CD4-positive, alpha-beta T cell (primary cell): ENCODE data around the gene RALGPS1. TPM values are rescaled to one million over a fixed set of nuclear protein-coding genes. Genes with fewer than 3 reads are reported as not detected.

Experiments used
- ATAC-seq: fragments of 200-7000 bp; cut with Tn5 transposase; one replicate; pipeline ENCODE4 v1.10.0; 2022; ENCODE audit warnings: mild to moderate bottlenecking; ENCODE audit not compliant: poor library complexity
- CTCF ChIA-PET: fragments of 350-600 bp; sonication (Branson Sonifier 250); formaldehyde crosslinking; loops from one replicate; lab custom pipeline; 2021; ENCODE audit warnings: antibody characterized with exemption, inconsistent platforms; lab: Charles Lee
- POLR2A ChIA-PET: fragments of 350-600 bp; sonication (Branson Sonifier 250); formaldehyde crosslinking; loops from one replicate; lab custom pipeline; 2021; ENCODE audit warnings: antibody characterized with exemption, inconsistent platforms; lab: Charles Lee
- DNase-seq, 14 experiments: peaks; one replicate each; pipeline ENCODE4 v3.0.0-alpha.2; 2013 to 2020; ENCODE audit warnings: mixed read lengths in 2 of 14
- H3K27ac ChIP-seq, 2 donors: one replicate each; pipeline versions ENCODE4 v1.5.1 to v1.7.0; 2013; ENCODE audit warnings: low read length in 2 of 2, low read depth in 1 of 2, mild to moderate bottlenecking in 1 of 2
- H3K27me3 ChIP-seq, 2 experiments: 1 replicate in 1 of 2; 2 replicates in 1 of 2; pipeline versions ENCODE4 v1.6.1 to v1.7.0; 2013; ENCODE audit warnings: low read length in 2 of 2, control low read depth in 1 of 2, mild to moderate bottlenecking in 1 of 2, moderate library complexity in 1 of 2; ENCODE audit not compliant: insufficient read depth in 2 of 2, control insufficient read depth in 1 of 2
- H3K36me3 ChIP-seq: one replicate; pipeline ENCODE4 v1.6.1; 2013; ENCODE audit warnings: low read length, control low read depth; ENCODE audit not compliant: insufficient read depth
- H3K4me1 ChIP-seq: one replicate; pipeline ENCODE4 v1.6.1; 2013; ENCODE audit warnings: low read length, control low read depth; ENCODE audit not compliant: insufficient read depth
- H3K4me3 ChIP-seq: one replicate; pipeline ENCODE4 v1.5.1; 2013; ENCODE audit warnings: mild to moderate bottlenecking, low read length, moderate library complexity
- H3K9me3 ChIP-seq, 2 experiments: 1 replicate in 1 of 2; 2 replicates in 1 of 2; pipeline versions ENCODE4 v1.6.1 to v1.7.0; 2013; ENCODE audit warnings: low read length in 2 of 2, mild to moderate bottlenecking in 2 of 2, control low read depth in 1 of 2, moderate library complexity in 1 of 2; ENCODE audit not compliant: control insufficient read depth in 1 of 2, insufficient read depth in 1 of 2
- H3K27ac Mint-ChIP-seq: one replicate; pipeline ENCODE4 v1.8.0; 2020; ENCODE audit warnings: mixed read lengths
- H3K27me3 Mint-ChIP-seq: one replicate; pipeline ENCODE4 v1.8.0; 2021; ENCODE audit warnings: mixed read lengths
- H3K36me3 Mint-ChIP-seq: one replicate; pipeline ENCODE4 v1.8.0; 2021; ENCODE audit warnings: low read depth, mixed read lengths
- H3K4me1 Mint-ChIP-seq: one replicate; pipeline ENCODE4 v1.8.0; 2021; ENCODE audit warnings: low read depth, mixed read lengths
- H3K4me3 Mint-ChIP-seq: one replicate; pipeline ENCODE4 v1.8.0; 2020; ENCODE audit warnings: mild to moderate bottlenecking, mixed read lengths
- H3K9me3 Mint-ChIP-seq: one replicate; pipeline ENCODE4 v1.8.0; 2020; ENCODE audit warnings: mixed read lengths
- CTCF ChIP-seq: fragments of 200-600 bp; IDR thresholded peaks from one replicate; pipeline ENCODE4 v1.8.0; 2022; ENCODE audit warnings: antibody characterized with exemption, mild to moderate bottlenecking
- intact Hi-C, 2 experiments: fragments of 100-400 bp; cut with DNase I in 1 of 2; cut with micrococcal nuclease in 1 of 2; formaldehyde crosslinking; loops; one replicate each; pipeline versions ENCODE4 v1.15.1 to v1.9.0; 2023 to 2025; cut with DNase I, micrococcal nuclease
- total RNA-seq, 174 experiments: library from RNA in 2 of 174; stranded (reverse) in 2 of 174; gene quantifications; one replicate each; pipeline ENCODE4 v1.2.3 and lab custom pipeline; 2021 to 2026

RALGPS1 gene
- total RNA-seq, 2 experiments from 2014 or later: 5.8 to 6.3 TPM

GRCh38 chr9:126877418-126877817 lies 37.2 kb upstream of the RALGPS1 start:
- H3K9me3 ChIP-seq: no peaks in the 10 kb centered on the region
- Mint-ChIP-seq H3K36me3 (peaks cover 42% of the 10 kb centered on the region), H3K27me3 (no peaks in the 10 kb centered on the region), H3K9me3 (no peaks in the 10 kb centered on the region), H3K27ac (peak overlapping the region; percentile 72), H3K4me3 (no peak overlapping the region), H3K4me1 (peaks cover 28% of the 10 kb centered on the region)
- H3K36me3 ChIP-seq: peaks cover 30% of the 10 kb centered on the region
- H3K4me3 ChIP-seq: no peak overlapping the region
- ChIA-PET CTCF (no interaction called here), POLR2A (no interaction called here)
- intact Hi-C loops: no loop called here
- no peak overlapping the region for H3K27ac ChIP-seq
- TF ChIP-seq CTCF: no peak
- DNase-seq (peak in 4 of 14 experiments; percentile 8 to 37 (median 26)), ATAC-seq (no peak)
- H3K4me1 ChIP-seq: peaks cover 11% of the 10 kb centered on the region
- H3K27me3 ChIP-seq: no peaks in the 10 kb centered on the region

GRCh38 chr9:126879288-126879687 lies 35.3 kb upstream of the RALGPS1 start:
- H3K4me1 Mint-ChIP-seq: peaks cover 23% of the 10 kb centered on the region
- H3K4me1 ChIP-seq: peaks cover 11% of the 10 kb centered on the region
- H3K36me3 Mint-ChIP-seq: peaks cover 42% of the 10 kb centered on the region
- POLR2A ChIA-PET: no interaction called here
- CTCF ChIA-PET: no interaction called here
- no peak overlapping the region for H3K4me3 ChIP-seq
- DNase-seq (no peak), ATAC-seq (no peak)
- intact Hi-C loops: no loop called here
- H3K27ac ChIP-seq: no peak overlapping the region
- no peaks in the 10 kb centered on the region for H3K9me3 ChIP-seq
- no peaks in the 10 kb centered on the region for H3K27me3 ChIP-seq
- H3K9me3 Mint-ChIP-seq: no peaks in the 10 kb centered on the region
- no peak for TF ChIP-seq CTCF
- H3K27ac Mint-ChIP-seq: no peak overlapping the region
- peaks cover 38% of the 10 kb centered on the region for H3K36me3 ChIP-seq
- no peak overlapping the region for H3K4me3 Mint-ChIP-seq
- no peaks in the 10 kb centered on the region for H3K27me3 Mint-ChIP-seq

- Histone ChIP-seq H3K9me3 (no peaks in the 10 kb centered on the region), H3K4me1 (peaks cover 11% of the 10 kb centered on the region), H3K36me3 (peaks cover 38% of the 10 kb centered on the region), H3K4me3 (no peak overlapping the region), H3K27me3 (no peaks in the 10 kb centered on the region), H3K27ac (no peak overlapping the region)
- Mint-ChIP-seq H3K9me3 (no peaks in the 10 kb centered on the region), H3K27ac (no peak overlapping the region), H3K4me1 (peaks cover 21% of the 10 kb centered on the region), H3K27me3 (no peaks in the 10 kb centered on the region), H3K4me3 (no peak overlapping the region), H3K36me3 (peaks cover 46% of the 10 kb centered on the region)
- POLR2A ChIA-PET: no interaction called here
- TF ChIP-seq CTCF: no peak
- no peak for ATAC-seq
- no peak for DNase-seq
- CTCF ChIA-PET: no interaction called here
- intact Hi-C loops: no loop called here
Observed at GRCh38 chr9:126880226-126880946, 34.2 kb upstream of the RALGPS1 start.
